ENCODE measurements around the gene RPL12.

The RPL12 gene

DNA sequence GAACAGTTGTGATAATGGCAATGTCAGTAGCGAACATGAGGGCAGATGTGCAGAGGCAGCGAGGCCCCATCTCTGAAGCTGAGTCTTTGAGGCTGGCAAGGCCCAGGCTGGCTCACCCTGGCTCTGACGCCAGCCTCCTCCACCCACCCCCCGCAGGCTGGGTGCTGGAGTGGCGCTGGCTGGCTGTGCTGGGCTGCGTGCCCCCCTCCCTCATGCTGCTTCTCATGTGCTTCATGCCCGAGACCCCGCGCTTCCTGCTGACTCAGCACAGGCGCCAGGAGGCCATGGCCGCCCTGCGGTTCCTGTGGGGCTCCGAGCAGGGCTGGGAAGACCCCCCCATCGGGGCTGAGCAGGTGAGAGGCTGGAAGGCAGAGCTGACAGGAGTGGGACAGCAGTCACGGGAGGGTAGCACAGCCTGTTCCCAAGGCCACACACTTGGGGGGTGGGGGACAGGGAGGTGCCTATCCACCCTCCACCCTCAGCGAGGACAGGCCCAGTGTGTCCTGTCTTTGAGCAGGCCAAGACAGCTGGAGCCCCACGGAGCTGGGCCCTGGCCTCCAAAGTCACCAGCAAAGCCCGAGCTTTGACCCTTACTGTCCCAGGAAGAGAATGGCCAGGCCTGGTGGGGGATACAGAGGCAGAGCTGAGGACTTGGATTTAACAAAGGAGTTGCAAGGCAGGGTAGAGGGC, 48.7 kb downstream of the RPL12 start:
- no peak for DNase-seq

DNA sequence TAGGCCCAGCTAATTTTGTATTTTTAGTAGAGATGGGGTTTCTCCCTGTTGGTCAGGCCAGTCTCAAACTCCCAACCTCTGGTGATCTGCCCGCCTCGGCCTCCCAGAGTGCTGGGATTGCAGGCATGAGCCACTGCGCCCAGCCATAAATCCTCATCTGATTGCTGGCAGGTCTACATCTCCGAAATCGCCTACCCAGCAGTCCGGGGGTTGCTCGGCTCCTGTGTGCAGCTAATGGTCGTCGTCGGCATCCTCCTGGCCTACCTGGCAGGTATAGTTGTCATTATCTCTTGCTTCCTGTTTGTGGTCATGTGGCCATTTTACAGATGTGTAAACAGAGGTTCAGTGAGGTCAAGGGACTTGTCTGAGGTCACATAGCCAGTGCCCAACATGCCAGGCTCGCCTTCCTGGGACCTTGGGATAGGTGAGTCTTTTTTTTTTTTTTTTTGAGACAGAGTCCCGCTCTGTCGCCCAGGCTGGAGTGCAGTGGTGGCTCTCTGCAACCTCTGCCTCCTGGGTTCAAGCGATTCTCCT, 51.4 kb downstream of the RPL12 start:
- no peak for DNase-seq

DNA sequence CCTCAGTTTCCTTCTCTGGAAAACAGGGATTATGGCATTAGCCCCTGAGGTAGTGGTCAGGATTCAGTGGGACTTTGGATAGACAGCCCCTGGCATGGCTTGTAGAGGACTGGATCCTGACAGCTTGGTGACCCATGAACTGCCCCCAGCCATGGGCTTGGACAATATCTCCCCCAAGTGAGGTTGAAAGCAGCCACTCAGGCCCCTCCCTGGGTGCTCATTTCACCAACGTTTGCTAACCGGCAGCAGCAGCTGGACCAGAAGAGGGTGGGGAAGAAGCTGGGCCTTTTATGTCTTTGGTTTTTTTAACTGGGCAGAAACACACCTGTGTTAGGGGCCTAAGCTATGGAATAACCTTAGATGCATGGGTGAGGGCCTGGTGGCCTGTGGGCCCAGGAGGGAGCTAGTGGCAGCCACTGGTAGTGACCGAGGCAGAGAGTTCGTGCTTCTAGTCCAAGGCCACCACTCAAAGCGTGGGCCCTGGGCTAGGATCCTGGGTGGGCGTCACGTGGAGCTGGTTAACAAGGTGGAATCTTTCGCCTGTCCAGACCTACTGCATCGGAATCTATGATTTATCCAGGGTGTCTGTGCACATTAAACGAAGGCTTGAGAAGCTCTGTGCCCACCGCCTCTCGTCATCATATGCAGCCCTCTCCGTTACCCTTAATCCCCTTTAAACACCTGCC, 52.3 kb downstream of the RPL12 start:
- DNase-seq: no peak

DNA sequence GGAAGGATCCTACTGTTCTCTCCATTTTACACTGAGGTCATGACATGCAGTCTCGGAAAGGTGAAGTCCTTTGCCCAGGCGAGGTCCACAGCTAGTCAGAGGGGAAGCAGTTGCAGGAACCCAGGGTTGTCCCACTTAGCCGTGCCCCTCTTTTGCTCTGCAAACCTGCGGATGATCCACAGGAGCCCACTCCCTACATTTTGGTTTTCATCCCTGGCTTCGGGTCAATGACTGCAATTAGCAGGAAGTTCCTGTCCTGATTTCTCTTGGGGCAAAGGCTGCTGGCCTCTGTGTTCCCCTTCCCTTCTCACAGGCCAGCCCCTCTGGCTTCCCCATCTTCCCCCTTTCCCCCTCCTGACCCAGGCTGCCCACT, 52.9 kb downstream of the RPL12 start:
- no peak for DNase-seq

All from NCI-H2081 treated with DMSO at 0.1 percent for 48 hours (cell line).